ENCODE measurements around the gene CAPN8. TPM values are rescaled to one million over a fixed set of nuclear protein-coding genes. Genes with fewer than 3 reads are reported as not detected.

CAPN8 gene
- total and polyA plus RNA-seq, 3 donors from 2014 or later = 1.4 to 4.3 (median 3.2) TPM

- no peak for DNase-seq
- no peaks in the 10 kb centered on the region for H3K9me3 ChIP-seq
- TF ChIP-seq CTCF (IDR thresholded peaks at IDR 0.05) (no peak), POLR2A (IDR thresholded peaks at IDR 0.05) (no peak)
- no peak overlapping the region for H3K27ac ChIP-seq
- intact Hi-C loops (cut with DNase I; ENCODE audit: low total_unique reads) = no loop called here
- H3K4me1 ChIP-seq = peaks cover 7% of the 10 kb centered on the region
- no peaks in the 10 kb centered on the region for H3K27me3 ChIP-seq
- no peaks in the 10 kb centered on the region for H3K36me3 ChIP-seq (ENCODE audit: low read depth, missing control alignments)
- WGBS, 2 donors = 61 to 70% methylated on average over 6 of the region's 6 CpGs
- no peak overlapping the region for H3K4me3 ChIP-seq
These were observed 33.5 kb downstream of the CAPN8 start for GRCh38 chr1:223631956-223632355.

- Histone ChIP-seq H3K4me1 (peaks cover 7% of the 10 kb centered on the region), H3K9me3 (no peaks in the 10 kb centered on the region), H3K27me3 (no peaks in the 10 kb centered on the region), H3K4me3 (no peak overlapping the region), H3K36me3 (ENCODE audit: low read depth, missing control alignments) (no peaks in the 10 kb centered on the region), H3K27ac (no peak overlapping the region)
- 58 to 61% methylated on average over 2 of the region's 2 CpGs for WGBS, 2 donors
- DNase-seq = no peak
- no peak for TF ChIP-seq POLR2A (IDR thresholded peaks at IDR 0.05)
- no peak for TF ChIP-seq CTCF (IDR thresholded peaks at IDR 0.05)
- intact Hi-C loops (cut with DNase I; ENCODE audit: low total_unique reads) = no loop called here
These were observed 34.0 kb downstream of the CAPN8 start for GRCh38 chr1:223631473-223631872.

- 46 to 57% methylated on average over 3 of the region's 3 CpGs for WGBS, 2 donors
- TF ChIP-seq CTCF (IDR thresholded peaks at IDR 0.05) (no peak), POLR2A (IDR thresholded peaks at IDR 0.05) (no peak)
- intact Hi-C loops (cut with DNase I; ENCODE audit: low total_unique reads) = no loop called here
These were observed 36.4 kb downstream of the CAPN8 start for GRCh38 chr1:223629126-223629457.

GRCh38 chr1:223628233-223629125, 37.0 kb downstream of the CAPN8 start:
- TF ChIP-seq CTCF (IDR thresholded peaks at IDR 0.05) (peak; percentile 65 to 83 (median 66)), POLR2A (IDR thresholded peaks at IDR 0.05) (no peak)
- Histone ChIP-seq H3K27me3 (no peaks in the 10 kb centered on the region), H3K4me1 (peaks cover 7% of the 10 kb centered on the region), H3K4me3 (no peak overlapping the region), H3K27ac (no peak overlapping the region), H3K9me3 (no peaks in the 10 kb centered on the region), H3K36me3 (ENCODE audit: low read depth, missing control alignments) (no peaks in the 10 kb centered on the region)
- intact Hi-C loops (cut with DNase I; ENCODE audit: low total_unique reads) = no loop called here
- 50 to 61% methylated on average over 10 to 13 of the region's 13 CpGs for WGBS, 2 donors
- peak; percentile 86 for DNase-seq

More at GRCh38 chr1:223629126-223629457, 36.4 kb downstream of the CAPN8 start:
- Histone ChIP-seq H3K27me3 (no peaks in the 10 kb centered on the region), H3K27ac (no peak overlapping the region), H3K4me1 (peaks cover 7% of the 10 kb centered on the region), H3K4me3 (no peak overlapping the region), H3K36me3 (ENCODE audit: low read depth, missing control alignments) (no peaks in the 10 kb centered on the region), H3K9me3 (no peaks in the 10 kb centered on the region)
- no peak for DNase-seq

Data from testis (tissue), 3 donors.